Measurements from ENCODE around the gene GPR156. TPM values are rescaled to one million over a fixed set of nuclear protein-coding genes. Genes with fewer than 3 reads are reported as not detected.

Gene GPR156
- total and polyA plus RNA-seq, 2 donors (not counting 3 experiments of a cell fraction or from before 2014, with no cell fraction given), result 0.14 to 0.27 TPM

DNA sequence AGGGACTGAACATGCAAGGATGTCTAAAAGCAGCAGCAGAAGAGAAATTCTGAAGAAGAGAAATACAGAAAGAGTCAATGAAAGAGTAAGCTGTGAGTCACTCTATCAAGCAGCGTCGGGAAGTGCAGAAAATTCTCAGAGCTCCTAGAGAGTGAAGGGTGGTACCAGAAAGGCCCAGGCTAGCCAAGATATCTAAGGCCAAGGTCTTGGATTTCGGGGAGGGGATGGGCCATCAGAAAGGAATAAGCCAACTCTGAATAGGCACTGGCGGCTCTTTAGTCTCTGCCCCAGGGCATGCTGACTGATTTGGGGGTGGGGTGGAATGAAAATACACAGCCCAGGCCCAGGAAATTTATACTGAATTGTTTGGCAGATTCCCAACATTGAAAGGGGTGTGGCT is 70.8 kb downstream of the GPR156 start:
- no peak for FAIRE-seq
- ChIA-PET POLR2A (no interaction called here), CTCF (no interaction called here)
- Histone ChIP-seq H3K4me3 (replicated peaks in 1 of 3; ENCODE audit: insufficient read depth in 1 of 3, low read depth in 1 of 3, low read length in 3 of 3) (no peak overlapping the region), H3K27me3 (ENCODE audit: control insufficient read depth in 2 of 2, insufficient read depth in 2 of 2, low read length in 2 of 2) (peaks cover 6 to 17% of the 10 kb centered on the region in 2 experiments), H3K9ac (replicated peaks; ENCODE audit: extremely low read depth, insufficient read depth, low read length) (no peak overlapping the region), H3K79me2 (ENCODE audit: control insufficient read depth, insufficient read depth, low read length) (no peaks in the 10 kb centered on the region), H3K36me3 (ENCODE audit: control insufficient read depth in 2 of 2, extremely low read depth in 1 of 2, insufficient read depth in 2 of 2, low read length in 2 of 2) (no peaks in the 10 kb centered on the region), H3K4me1 (ENCODE audit: control insufficient read depth, extremely low read depth, insufficient read depth, low read length) (no peaks in the 10 kb centered on the region), H3K9me3 (replicated peaks; ENCODE audit: control insufficient read depth, insufficient read depth, low read length) (no peaks in the 10 kb centered on the region), H4K20me1 (replicated peaks; ENCODE audit: control insufficient read depth, extremely low read depth, insufficient read depth, low read length) (no peaks in the 10 kb centered on the region), H2AFZ (ENCODE audit: low read depth, low read length) (no peak overlapping the region), H3K9me1 (replicated peaks; ENCODE audit: control insufficient read depth, extremely low read depth, insufficient read depth, low read length) (peaks cover 2% of the 10 kb centered on the region), H3K4me2 (ENCODE audit: insufficient read depth, low read length) (no peak overlapping the region), H3K27ac (ENCODE audit: insufficient read depth, low read depth, low read length) (no peak overlapping the region)
- no peak for DNase-seq (ENCODE audit: low read depth, low spot score)
- intact Hi-C loops (cut with micrococcal nuclease), result no loop called here
- dilution Hi-C loops (cut with MboI; ENCODE audit: extremely low pct_ligation_motif_present, low sequenced_read_pairs), result no loop called here
- BruUV-seq (replicated peaks), result no TSS peak
- TF ChIP-seq, protein P1, sequence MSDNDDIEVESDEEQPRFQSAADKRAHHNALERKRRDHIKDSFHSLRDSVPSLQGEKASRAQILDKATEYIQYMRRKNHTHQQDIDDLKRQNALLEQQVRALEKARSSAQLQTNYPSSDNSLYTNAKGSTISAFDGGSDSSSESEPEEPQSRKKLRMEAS (IDR thresholded peaks at IDR 0.05; ENCODE audit: insufficient read depth, insufficient read length), result no peak
- TF ChIP-seq EZH2 (IDR thresholded peaks at IDR 0.05; ENCODE audit: borderline replicate concordance, low read depth, low read length, severe bottlenecking) (no peak), POLR2A (IDR thresholded peaks at IDR 0.05; ENCODE audit: low read depth, low read length) (no peak), MYC (IDR thresholded peaks at IDR 0.05; ENCODE audit: low read depth, low read length) (no peak), CTCF (IDR thresholded peaks at IDR 0.05; ENCODE audit: extremely low read depth in 1 of 2, insufficient read depth in 1 of 2, low read depth in 1 of 2, low read length in 2 of 2) (no peak)

- Histone ChIP-seq H2AFZ (ENCODE audit: low read depth, low read length) (no peak overlapping the region), H4K20me1 (replicated peaks; ENCODE audit: control insufficient read depth, extremely low read depth, insufficient read depth, low read length) (no peaks in the 10 kb centered on the region), H3K9me1 (replicated peaks; ENCODE audit: control insufficient read depth, extremely low read depth, insufficient read depth, low read length) (peaks cover 2% of the 10 kb centered on the region), H3K27ac (ENCODE audit: insufficient read depth, low read depth, low read length) (no peak overlapping the region), H3K79me2 (ENCODE audit: control insufficient read depth, insufficient read depth, low read length) (no peaks in the 10 kb centered on the region), H3K4me2 (ENCODE audit: insufficient read depth, low read length) (no peak overlapping the region), H3K4me3 (replicated peaks in 1 of 3; ENCODE audit: insufficient read depth in 1 of 3, low read depth in 1 of 3, low read length in 3 of 3) (no peak overlapping the region), H3K9ac (replicated peaks; ENCODE audit: extremely low read depth, insufficient read depth, low read length) (no peak overlapping the region), H3K36me3 (ENCODE audit: control insufficient read depth in 2 of 2, extremely low read depth in 1 of 2, insufficient read depth in 2 of 2, low read length in 2 of 2) (no peaks in the 10 kb centered on the region), H3K27me3 (ENCODE audit: control insufficient read depth in 2 of 2, insufficient read depth in 2 of 2, low read length in 2 of 2) (peaks cover 6 to 17% of the 10 kb centered on the region in 2 experiments), H3K9me3 (replicated peaks; ENCODE audit: control insufficient read depth, insufficient read depth, low read length) (no peaks in the 10 kb centered on the region), H3K4me1 (ENCODE audit: control insufficient read depth, extremely low read depth, insufficient read depth, low read length) (no peaks in the 10 kb centered on the region)
- TF ChIP-seq POLR2A (IDR thresholded peaks at IDR 0.05; ENCODE audit: low read depth, low read length), result no peak
- TF ChIP-seq, protein P1 (IDR thresholded peaks at IDR 0.05; ENCODE audit: insufficient read depth, insufficient read length), result no peak
- no peak for TF ChIP-seq POLR2AphosphoS5 (IDR thresholded peaks at IDR 0.05; ENCODE audit: insufficient read depth, low read depth, low read length)
- TF ChIP-seq FOS (IDR thresholded peaks at IDR 0.05; ENCODE audit: borderline replicate concordance, insufficient read depth, low read length), result no peak
- TF ChIP-seq JUN (IDR thresholded peaks at IDR 0.05; ENCODE audit: borderline replicate concordance, insufficient read depth, insufficient read length, low read depth), result no peak
- TF ChIP-seq GATA2 (IDR thresholded peaks at IDR 0.05; ENCODE audit: insufficient read depth, insufficient read length, low read depth, low read length), result no peak
- no peak for TF ChIP-seq MYC (IDR thresholded peaks at IDR 0.05; ENCODE audit: low read depth, low read length)
- TF ChIP-seq CTCF (IDR thresholded peaks at IDR 0.05; ENCODE audit: extremely low read depth in 1 of 2, insufficient read depth in 1 of 2, low read depth in 1 of 2, low read length in 2 of 2), result no peak
- no TSS peak for BruUV-seq (replicated peaks)
- no peak for FAIRE-seq
- intact Hi-C loops (cut with micrococcal nuclease), result no loop called here
- no peak for DNase-seq (ENCODE audit: low read depth, low spot score)
- CTCF ChIA-PET, result no interaction called here
- dilution Hi-C loops (cut with MboI; ENCODE audit: extremely low pct_ligation_motif_present, low sequenced_read_pairs), result no loop called here
- POLR2A ChIA-PET, result no interaction called here
Observed at GRCh38 chr3:120212505-120212904, 72.5 kb downstream of the GPR156 start.

All from endothelial cell of umbilical vein (primary cell).